ENCODE data around the gene CAPN14. TPM values are rescaled to one million over a fixed set of nuclear protein-coding genes. Genes with fewer than 3 reads are reported as not detected.

The CAPN14 gene
- total RNA-seq, 1 donor from 2014 or later, result 0.10 TPM

DNA sequence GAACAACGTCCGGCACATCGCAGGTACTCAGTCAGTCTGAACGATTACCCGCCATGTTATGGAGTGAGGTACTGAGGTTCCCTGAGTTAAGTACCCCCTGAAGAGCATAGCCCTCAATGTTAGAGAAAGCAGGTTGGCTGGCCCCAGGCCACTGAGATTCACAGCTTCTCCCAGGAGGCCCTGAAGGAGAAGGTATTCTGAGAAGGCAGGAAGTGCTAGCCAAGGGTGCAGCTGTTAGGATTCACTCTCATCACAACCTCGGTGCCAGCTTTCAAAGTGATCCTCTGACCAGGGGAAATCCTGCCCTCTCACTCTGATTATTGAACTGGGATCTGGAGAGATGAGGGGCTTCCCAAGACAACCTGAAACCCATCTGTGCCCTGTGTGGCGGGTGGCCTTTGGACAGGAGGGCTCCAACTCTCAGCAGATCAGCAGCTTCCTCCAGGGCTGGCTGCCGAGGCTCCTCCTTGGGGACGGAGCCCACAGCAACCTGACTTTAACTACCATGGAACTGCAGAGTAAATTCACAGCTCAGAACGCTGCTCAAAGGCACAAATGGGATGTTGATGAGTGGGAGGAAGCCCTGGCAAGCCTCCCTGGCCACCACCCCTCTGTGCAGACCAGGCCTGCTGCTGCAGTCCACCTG is 24.4 kb upstream of the CAPN14 start:
- DNase-seq (ENCODE audit: low spot score), result peak; percentile 81

DNA sequence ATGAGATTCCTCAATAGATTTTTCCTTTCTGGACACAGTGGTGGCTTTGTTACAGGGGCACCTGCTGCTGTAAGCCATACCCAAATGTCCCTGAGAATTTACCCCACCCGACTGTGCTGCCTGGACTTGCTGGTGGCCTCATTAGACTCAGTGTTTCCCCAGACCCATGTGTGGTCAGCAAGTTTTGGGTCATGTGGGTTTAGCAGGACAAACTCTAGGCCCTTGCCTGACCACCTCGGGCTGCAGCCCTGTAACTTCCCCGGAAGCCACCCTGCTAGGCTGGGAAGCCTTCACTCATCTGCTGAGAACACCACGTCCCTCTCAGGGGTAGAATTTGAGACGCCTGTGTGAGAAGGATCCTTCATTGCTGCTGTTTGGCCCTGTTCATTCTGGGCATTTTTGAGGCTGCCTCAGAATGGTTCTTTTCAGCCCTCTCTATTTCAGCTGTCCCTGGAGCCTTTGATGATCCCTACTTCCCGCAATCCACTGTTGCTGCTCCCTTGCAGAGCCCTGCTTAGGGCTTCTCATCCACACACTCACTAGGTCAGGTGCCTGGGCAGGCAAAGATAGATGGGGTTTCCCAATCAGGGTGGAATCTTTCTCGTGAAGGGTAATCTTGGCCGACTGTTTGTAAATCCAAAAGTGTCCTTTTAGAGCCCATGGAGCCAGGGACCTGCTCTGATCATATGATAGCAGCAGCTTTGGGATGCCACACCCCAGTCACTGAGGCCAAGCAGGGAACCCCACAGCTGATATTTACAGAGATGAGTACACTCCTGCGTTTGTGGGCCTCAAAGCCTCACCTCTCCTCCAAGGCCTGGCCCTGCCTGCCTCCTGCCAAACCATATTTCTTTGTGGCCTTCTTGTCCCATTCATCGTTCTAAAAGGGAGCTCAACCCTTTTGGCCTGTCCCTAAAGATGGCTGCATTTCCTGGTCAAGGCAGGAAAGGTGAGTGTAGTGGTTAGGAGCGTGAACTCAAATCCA is 23.4 kb upstream of the CAPN14 start:
- peak; percentile 68 for DNase-seq (ENCODE audit: low spot score)

DNA sequence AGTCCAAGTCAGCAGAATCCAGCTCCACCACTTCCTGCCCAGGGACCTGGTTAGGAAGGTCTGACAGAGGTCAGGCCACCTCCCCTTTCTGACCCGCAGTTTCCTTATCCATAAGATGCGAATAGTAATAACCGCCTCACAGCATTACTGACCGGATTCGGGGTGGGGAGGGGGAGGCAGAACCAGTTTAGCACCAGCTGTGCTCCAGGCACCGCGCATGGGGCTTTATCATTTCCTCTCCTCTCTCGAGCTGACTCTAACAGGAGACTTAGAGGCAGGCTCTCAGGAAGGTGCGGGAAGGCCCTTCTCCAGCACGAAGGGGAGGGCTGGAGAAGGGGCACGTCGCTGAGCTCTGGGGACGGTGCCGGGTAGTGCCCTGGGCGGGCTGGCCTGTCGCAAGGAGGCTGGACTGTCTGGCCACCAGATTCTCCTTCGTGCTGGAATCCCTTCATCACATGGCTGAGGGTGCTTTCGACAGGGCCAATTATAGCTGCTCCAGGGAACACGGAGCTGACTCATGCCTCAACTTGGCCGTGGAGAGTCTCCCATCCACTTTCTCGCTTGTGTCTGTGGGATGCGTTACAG is 22.4 kb upstream of the CAPN14 start:
- DNase-seq (ENCODE audit: low spot score), result peak; percentile 88

DNA sequence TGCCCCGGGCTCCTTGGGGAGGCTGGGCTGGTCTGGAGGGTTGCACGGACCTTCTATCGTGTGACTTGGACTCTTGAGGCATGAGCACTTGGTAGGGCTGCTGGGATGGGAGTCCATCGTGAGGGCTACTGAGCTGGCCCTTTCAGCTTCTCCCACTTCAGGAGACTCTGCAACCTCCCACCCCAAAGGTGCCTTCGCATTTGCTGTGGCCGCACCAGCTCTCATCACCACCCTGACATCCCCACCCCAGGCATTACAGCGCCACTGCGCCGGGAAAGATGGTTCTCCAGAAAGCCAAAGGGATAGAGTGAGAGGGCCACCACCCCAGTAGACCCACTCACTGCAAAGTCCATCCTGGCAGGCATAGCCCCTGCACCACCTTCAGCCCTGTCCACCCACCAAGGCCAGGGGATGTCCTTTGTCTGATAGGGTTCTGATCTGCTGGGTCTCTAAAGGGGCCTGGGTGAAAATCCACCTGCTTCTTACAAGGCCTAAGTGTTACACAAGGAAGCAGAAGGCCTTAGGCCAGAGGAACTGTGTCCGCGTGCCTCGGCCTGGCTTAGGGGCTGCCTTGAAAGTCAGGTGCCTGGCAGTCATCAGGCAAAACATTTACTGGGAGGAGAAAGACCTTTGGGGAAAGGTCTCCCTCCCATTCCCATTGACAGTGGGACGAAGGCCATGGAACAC is 21.7 kb upstream of the CAPN14 start:
- peak; percentile 88 for DNase-seq (ENCODE audit: low spot score)

DNA sequence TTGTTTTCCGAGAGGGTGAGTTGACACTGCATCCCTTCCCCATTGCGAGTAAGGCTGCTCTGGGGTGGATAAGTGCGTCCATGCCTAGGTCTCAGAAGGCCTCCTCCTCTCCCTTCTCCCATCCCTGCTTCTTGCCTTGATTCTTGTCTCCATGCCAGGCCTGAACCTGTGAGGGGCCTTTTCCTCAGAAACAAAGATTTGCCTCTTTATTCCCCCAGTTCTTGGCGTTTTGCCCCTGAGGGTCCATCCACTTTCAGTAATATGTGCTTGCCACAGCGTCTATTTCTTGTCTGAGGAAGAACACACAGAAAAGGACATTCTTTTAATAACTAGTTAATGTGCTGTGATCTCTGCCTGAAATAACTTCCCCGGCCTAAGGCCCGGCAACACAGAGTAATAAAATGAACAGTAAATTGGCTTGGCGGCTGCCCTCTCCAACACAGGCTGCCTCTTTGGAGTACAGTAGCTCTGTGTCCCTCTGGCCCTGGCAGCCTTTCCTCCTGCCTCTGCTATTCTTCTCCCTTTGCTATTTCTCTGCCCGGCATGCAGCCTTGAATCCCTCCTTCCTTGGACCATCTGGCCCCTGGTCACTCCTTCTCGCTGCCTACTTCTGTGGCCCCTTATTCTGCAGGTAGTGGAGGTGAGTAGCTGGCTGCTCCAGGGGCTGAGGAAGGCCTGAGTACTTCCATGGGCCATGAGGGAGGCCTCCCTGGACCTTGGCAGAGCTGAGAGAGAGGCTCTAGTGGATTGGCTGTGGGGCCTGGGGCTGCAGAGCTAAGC is 21.0 kb upstream of the CAPN14 start:
- DNase-seq (ENCODE audit: low spot score), result peak; percentile 41

DNA sequence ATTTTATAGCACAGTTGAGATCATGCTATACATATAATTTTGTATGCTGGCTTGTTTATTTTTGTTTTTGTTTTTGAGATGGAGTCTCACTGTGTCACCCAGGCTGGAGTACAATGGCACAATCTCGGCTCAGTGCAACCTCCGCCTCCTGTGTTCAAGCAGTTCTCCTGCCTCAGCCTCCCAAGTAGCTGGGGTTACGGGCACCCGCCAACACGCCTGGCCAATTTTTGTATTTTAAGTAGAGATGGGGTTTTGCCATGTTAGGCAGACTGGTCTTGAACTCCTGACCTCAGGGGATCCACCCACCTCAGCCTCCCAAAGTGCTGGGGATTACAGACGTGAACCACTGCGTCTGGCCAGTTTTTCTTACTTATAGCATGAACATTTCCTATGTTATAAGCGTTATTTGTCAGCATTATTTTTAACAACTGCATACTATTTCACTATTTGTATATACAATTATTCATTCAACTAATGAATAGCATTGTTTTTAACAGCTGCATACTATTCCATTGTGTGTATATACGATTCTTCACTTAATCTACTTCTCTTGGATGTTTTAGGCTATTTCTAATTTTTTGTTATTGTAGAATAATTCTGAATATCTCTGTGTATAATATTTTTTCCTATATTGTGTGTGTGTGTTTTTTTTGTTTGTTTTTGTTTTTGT is 20.2 kb upstream of the CAPN14 start:
- DNase-seq (ENCODE audit: low spot score), result peak; percentile 57

DNA sequence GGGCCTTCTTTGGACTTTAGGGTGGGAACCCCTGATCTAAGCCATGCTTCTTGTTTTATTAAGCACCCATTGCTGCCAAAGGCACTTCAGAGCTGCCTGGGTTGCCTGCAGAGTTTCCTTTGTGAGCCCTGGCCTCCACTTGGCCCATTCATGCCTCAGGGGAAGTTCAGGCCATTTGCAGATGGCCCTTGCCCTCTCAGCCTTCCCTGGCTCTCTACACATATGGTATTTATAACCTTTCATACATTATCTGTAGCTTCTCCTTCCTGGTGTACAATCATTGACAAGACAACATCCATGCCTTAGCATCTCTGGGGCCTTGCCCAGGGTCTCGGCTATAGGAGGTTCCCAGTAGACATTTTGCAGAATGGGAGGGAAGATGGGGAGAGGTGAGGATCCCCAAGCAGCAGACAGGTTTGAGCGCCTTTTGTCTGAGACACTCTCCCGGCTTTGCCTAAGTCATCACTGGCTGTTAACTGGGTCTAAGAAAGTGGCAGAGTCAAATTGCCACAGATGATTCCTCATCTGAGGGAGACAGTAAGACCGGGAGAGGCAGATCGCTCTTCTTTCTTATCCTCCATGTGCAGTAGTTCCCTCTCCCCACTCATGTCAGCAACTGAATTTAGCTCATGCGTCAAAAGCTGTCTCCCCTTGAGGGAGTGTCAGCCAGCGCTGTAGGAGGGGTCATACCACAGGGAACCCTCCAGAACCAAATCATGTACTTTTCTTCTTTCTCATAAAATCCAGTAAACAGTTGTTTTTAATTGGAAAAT is 19.3 kb upstream of the CAPN14 start:
- peak; percentile 30 for DNase-seq (ENCODE audit: low spot score)

DNA sequence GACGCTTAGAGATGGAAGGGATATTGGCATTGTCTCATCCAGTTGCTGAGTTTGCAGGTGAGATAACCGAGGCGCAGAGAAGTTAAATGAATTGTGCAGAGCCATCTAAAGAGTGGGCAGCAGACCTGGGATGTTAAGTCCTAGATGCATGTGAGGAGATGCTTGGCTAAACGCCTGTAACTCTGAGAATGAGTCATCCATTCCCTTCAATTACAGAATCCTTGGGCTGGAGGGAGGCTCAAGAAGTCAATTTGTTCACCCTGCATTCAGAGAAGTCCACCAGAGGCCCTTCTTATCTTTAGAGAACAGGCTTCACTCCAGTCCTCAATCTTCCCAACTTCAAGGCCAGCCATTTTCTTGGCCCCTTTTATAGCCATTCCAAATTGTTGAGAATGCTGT is 18.2 kb upstream of the CAPN14 start:
- DNase-seq (ENCODE audit: low spot score), result no peak

DNA sequence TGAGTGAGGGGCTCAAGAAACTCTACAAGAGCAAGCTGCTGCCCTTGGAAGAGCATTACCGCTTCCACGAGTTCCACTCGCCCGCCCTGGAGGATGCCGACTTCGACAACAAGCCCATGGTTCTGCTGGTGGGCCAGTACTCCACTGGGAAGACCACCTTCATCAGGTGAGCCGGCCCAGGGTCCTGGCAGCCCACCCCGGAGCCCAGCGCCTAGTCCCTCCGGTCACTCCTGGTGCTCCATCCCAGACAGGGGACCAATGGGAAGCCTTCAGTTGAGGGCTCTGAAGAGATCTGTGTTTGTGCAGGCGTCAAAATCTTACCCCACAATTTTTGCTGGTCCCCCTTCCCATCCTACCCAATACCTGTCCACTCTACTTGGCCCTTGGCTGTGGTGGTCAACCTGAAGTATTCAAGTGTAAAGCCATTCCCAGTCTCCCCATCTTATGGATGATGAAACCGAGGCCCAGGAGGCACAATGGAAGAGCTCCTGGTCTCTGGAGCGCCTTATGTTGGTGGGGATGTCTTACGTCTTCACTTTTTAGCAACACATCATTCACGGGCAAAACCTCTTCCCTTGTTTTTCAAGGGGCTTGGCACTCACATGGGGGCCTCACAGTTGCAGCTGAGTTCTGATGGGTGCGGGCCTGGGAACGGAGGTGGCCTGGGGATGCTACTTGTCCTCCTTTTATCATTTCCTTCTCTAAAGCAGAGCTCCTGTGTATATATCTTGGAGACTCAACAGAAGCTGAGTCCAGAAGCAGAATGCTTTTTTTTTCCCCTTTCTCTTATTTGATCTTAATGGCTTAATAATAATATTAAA is 17.6 kb upstream of the CAPN14 start:
- peak; percentile 65 for DNase-seq (ENCODE audit: low spot score)

DNA sequence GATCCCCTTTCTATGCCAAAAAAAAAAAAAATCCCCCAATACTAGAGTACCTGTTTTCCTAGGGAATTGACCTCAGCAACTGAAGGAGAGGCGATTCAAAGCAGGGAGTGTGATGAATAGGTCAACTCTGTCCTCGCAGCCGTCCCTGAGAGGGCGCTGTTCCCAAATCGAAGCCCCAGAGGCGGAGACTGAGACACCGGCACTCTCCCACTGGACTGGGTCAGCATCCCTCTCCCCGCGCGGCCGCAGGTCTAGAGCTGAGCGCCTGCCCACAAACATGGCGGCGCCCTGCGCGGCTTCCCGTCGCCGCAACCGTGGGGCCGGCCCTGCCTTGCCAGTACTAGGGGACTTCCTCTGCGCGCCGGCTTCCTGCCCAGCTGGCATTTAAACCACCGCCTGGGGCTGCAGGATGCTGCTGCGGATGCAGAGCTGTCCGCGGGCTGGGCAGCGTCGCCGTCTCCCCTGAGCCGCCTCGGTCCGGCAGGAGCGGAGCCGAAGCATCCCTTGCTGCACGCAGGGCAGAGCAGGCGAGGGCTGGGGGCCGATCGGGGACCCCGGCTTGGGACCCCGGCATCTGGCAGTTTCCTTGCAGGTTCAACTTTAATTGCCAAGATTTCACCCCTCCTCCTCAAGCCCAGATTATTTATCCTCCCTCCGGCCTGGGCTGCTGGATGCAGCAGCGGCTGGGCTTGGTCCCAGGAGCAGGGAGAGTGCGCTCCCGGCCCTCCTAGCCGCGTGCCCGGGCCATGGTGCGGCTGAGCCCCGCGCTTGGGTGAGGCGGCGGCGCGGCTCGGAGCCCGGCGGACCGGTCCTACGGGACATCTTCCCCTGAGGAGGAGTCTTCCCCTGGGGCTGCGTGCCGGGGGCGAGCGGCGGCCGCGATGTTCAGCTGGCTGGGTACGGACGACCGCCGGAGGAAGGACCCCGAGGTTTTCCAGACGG is 16.7 kb upstream of the CAPN14 start, which contains the start of gene EHD3:
Gene EHD3 (plus strand): TSS at position 412 of the 942 bp plus-strand sequence. CDS start 470 bp downstream, at position 882.
- DNase-seq (ENCODE audit: low spot score), result peak; percentile 94

DNA sequence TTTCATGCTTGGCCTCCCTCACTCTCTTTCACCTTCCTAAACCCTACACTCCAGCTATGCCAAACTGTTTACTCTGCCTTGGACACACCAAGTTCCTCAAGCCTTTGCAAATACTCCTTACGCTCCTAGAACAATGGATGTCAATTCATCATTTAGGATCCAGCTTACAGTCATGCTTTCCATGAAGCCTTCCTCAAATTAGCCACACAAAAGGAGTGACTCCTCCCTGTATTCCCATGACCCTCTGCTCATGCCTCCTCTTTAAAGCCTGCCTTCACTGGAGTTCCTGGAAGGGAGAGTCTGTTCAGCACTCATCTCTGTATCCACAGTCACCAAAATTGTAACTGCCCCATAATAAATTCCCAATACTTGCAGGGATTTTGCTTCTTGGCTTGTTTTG is 15.9 kb upstream of the CAPN14 start:
- no peak for DNase-seq (ENCODE audit: low spot score)

DNA sequence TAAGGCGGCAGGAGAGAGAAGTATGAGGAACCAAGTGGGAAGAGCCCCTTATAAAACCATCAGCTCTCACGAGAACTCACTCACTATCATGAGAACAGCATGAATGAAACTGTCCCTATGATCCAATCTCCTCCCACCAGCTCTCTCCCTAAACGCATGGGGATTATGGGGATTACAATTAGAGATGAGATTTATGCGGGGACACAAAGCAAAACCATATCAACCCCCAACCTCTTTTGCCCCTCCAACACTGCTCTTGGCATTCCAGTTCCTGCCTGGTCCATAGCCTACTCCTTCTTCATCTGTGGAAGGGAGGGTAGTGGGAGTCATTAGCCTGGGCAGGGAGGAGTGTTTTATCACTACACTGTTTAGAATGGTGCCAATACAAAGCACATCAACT is 15.3 kb upstream of the CAPN14 start:
- no peak for DNase-seq (ENCODE audit: low spot score)

DNA sequence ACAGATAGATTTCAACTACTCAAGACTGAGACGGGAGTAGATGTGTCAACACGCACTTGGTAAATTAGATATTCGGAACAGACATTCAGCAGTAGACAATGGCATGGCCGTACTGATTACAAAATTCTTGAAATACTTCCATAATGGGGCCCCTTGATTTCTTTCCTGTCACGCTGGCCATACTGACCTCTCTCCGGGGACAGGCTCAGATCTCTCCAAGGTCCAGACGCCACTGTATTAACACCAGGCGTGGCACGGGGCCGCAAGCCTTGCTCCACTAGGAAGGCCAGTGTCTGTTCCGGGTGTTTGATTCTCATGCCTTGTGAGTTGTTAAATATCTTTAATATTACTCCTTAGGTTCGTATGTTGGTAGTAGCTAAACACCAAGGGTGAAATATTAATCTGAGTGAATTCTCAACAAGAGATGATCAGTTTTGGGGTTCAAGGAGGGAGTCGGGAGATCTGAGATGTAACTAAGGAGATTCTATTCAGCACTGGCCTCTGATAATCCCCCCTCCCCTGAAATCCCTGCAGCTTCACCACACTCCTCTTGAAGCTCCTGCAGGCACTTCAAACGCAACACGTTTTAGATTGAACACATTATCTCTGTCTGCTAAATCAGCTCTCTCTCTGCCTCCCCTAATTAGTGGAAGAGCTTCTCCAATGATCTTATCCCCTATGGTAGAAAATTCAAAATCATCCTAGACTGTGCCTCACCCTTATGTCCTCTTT is 14.4 kb upstream of the CAPN14 start:
- DNase-seq (ENCODE audit: low spot score), result no peak

DNA sequence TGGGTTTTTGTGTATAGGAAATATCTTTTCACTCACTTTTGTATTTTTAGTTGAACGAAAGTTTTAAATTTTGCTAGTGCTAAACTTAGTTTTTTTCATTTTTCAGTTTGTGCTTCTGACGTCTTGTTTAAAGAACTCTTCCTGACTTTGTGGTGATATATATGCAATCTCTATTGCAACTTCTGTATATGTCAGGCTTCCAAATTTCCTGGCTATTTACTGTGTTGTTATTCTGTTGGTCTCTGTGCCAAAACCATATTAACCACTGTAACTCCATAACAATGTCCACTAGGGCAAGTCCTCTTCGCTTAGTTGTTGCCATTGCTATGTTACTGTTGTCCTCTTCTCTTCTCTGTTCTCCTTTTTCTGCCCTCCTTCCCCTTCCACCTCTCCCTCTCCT is 13.4 kb upstream of the CAPN14 start:
- no peak for DNase-seq (ENCODE audit: low spot score)

DNA sequence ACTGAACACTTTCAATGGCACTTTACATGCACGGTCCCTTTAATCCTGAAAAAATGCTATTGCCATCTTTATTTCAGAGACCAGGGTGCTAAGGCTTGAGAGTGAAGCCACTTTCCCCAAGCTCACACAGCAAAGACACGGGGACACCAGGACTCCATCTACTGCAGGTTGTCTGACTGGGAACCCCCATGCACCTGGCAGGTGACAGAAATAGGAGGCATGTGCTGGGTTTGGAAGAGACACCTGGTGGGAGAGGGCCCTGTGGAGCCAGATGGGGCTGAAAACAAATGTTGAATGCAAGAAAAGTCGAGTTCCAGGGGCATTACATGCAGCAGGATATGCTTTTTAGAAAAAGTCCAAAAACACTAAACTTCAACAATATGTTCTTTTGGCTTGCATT is 11.4 kb upstream of the CAPN14 start:
- no peak for DNase-seq (ENCODE audit: low spot score)

DNA sequence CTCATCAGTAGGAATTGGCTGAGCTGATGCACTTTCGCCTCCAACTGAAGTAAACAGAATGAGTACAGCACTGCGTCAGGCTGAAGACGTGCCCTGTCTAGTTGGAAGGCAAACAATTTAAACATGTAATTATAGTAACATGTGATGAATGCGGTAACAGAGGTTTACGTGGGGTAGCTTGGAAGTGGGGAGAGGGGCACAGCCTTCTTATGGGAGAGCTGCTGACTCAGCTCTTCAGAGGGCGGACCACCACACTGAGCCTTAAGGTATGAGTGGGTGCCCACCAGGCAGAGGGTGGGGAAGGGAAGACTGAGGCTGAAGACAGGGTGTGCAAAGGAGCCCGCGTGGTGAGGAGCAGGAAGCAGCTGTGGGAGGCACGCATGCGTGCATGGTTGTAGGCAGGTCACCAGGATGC is 10.4 kb upstream of the CAPN14 start:
- DNase-seq (ENCODE audit: low spot score), result no peak
